ENCODE data around the gene ERAS. TPM values are rescaled to one million over a fixed set of nuclear protein-coding genes. Genes with fewer than 3 reads are reported as not detected.

ERAS gene
- total and polyA plus RNA-seq, 2 donors (not counting 3 experiments of a cell fraction or from before 2014, with no cell fraction given) = 0.14 TPM; not detected in 1

- Histone ChIP-seq H2AFZ (ENCODE audit: low read depth, low read length) (no peak overlapping the region), H3K9ac (replicated peaks; ENCODE audit: extremely low read depth, insufficient read depth, low read length) (no peak overlapping the region), H3K9me1 (replicated peaks; ENCODE audit: control insufficient read depth, extremely low read depth, insufficient read depth, low read length) (no peaks in the 10 kb centered on the region), H3K27ac (ENCODE audit: insufficient read depth, low read depth, low read length) (no peak overlapping the region), H3K4me3 (replicated peaks in 1 of 3; ENCODE audit: insufficient read depth in 1 of 3, low read depth in 1 of 3, low read length in 3 of 3) (no peak overlapping the region), H3K27me3 (ENCODE audit: control insufficient read depth in 2 of 2, insufficient read depth in 2 of 2, low read length in 2 of 2) (no peaks in the 10 kb centered on the region), H3K4me2 (ENCODE audit: insufficient read depth, low read length) (no peak overlapping the region), H3K9me3 (replicated peaks; ENCODE audit: control insufficient read depth, insufficient read depth, low read length) (no peaks in the 10 kb centered on the region), H3K36me3 (ENCODE audit: control insufficient read depth in 2 of 2, extremely low read depth in 1 of 2, insufficient read depth in 2 of 2, low read length in 2 of 2) (peaks cover 0 to 2% of the 10 kb centered on the region in 2 experiments), H4K20me1 (replicated peaks; ENCODE audit: control insufficient read depth, extremely low read depth, insufficient read depth, low read length) (no peaks in the 10 kb centered on the region), H3K4me1 (ENCODE audit: control insufficient read depth, extremely low read depth, insufficient read depth, low read length) (no peaks in the 10 kb centered on the region), H3K79me2 (ENCODE audit: control insufficient read depth, insufficient read depth, low read length) (no peaks in the 10 kb centered on the region)
- dilution Hi-C loops (cut with MboI; ENCODE audit: extremely low pct_ligation_motif_present, low sequenced_read_pairs) (no loop called here), intact Hi-C loops (cut with micrococcal nuclease) (no loop called here)
- POLR2A ChIA-PET = no interaction called here
- DNase-seq (ENCODE audit: low read depth, low spot score) (no peak), FAIRE-seq (no peak)
- TF ChIP-seq GATA2 (IDR thresholded peaks at IDR 0.05; ENCODE audit: insufficient read depth, insufficient read length, low read depth, low read length) (no peak), MAX (IDR thresholded peaks at IDR 0.05; ENCODE audit: insufficient read depth, insufficient read length) (no peak), FOS (IDR thresholded peaks at IDR 0.05; ENCODE audit: borderline replicate concordance, insufficient read depth, low read length) (no peak), JUN (IDR thresholded peaks at IDR 0.05; ENCODE audit: borderline replicate concordance, insufficient read depth, insufficient read length, low read depth) (no peak), CTCF (IDR thresholded peaks at IDR 0.05; ENCODE audit: extremely low read depth in 1 of 2, insufficient read depth in 1 of 2, low read depth in 1 of 2, low read length in 2 of 2) (no peak), EZH2 (IDR thresholded peaks at IDR 0.05; ENCODE audit: borderline replicate concordance, low read depth, low read length, severe bottlenecking) (no peak), POLR2A (IDR thresholded peaks at IDR 0.05; ENCODE audit: low read depth, low read length) (no peak), MYC (IDR thresholded peaks at IDR 0.05; ENCODE audit: low read depth, low read length) (no peak), POLR2AphosphoS5 (IDR thresholded peaks at IDR 0.05; ENCODE audit: insufficient read depth, low read depth, low read length) (no peak)
- no TSS peak for BruUV-seq (replicated peaks)
- CTCF ChIA-PET = no interaction called here
Observed at GRCh38 chrX:48814722-48815121, 11.6 kb upstream of the ERAS start.

Measured in endothelial cell of umbilical vein (primary cell).